Astrocyte of the spinal cord (primary cell): Measurements from ENCODE around the gene MYZAP.

Source experiments
- DNase-seq: peaks from one replicate; pipeline ENCODE4 v3.0.0; 2011; ENCODE audit warnings: low read depth, low spot score
- H3K4me3 ChIP-seq: 2 replicates; pipeline ENCODE4 v1.5.1; 2011; ENCODE audit warnings: low read depth, mild to moderate bottlenecking, low read length, moderate library complexity
- in situ Hi-C: cut with HindIII; loops from 2 replicates; pipeline ENCODE4 v1.10.0; 2017; ENCODE audit warnings: low sequenced_read_pairs
- TF ChIP-seq, protein P1 (sequence below): IDR thresholded peaks from 2 replicates; pipeline ENCODE4 v1.5.1; 2012; ENCODE audit warnings: low read depth, mild to moderate bottlenecking, low read length, inconsistent platforms

The MYZAP gene

DNA sequence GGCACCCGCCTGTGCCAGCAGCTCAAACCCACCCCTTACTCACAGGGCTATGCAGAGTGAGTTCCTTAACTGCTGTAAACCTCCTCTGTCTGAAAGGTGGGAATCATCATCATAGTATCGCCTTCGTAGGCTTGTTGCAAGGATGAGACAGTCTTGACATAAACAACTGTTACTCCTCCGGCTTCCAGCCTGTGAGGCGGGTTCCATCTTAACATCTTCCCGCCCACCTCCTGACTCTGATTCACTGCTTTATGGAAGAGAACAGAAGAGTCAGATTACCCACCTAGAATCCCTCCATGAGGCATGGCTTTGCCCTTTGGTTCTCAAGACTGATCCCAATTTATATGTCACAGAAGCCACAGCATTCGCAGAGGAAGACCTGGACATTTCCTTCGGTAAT, 136.7 kb downstream of the MYZAP start:
- in situ Hi-C loops: no loop called here
- H3K4me3 ChIP-seq: no peak overlapping the region
- DNase-seq: no peak
- TF ChIP-seq, protein P1, sequence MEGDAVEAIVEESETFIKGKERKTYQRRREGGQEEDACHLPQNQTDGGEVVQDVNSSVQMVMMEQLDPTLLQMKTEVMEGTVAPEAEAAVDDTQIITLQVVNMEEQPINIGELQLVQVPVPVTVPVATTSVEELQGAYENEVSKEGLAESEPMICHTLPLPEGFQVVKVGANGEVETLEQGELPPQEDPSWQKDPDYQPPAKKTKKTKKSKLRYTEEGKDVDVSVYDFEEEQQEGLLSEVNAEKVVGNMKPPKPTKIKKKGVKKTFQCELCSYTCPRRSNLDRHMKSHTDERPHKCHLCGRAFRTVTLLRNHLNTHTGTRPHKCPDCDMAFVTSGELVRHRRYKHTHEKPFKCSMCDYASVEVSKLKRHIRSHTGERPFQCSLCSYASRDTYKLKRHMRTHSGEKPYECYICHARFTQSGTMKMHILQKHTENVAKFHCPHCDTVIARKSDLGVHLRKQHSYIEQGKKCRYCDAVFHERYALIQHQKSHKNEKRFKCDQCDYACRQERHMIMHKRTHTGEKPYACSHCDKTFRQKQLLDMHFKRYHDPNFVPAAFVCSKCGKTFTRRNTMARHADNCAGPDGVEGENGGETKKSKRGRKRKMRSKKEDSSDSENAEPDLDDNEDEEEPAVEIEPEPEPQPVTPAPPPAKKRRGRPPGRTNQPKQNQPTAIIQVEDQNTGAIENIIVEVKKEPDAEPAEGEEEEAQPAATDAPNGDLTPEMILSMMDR: no peak

DNA sequence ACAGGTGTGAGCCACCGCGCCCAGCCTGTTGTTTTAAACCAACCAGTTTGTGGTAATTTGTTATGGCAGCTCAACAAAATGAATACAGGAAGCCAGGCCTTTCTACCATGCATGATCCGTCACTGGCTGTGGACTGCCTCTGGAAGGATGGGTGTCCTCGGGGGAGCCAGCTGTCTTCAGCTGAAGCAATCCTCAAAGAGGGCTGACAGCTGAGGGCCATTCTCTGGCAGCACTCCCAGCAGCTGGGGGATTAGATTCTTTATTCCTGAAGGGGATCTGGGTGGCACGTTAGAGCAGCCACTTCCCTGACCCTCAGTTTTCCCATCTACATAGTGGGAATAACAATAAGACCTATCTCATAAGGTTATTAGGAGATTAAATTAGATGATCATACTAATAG, 139.2 kb downstream of the MYZAP start:
- no peak overlapping the region for H3K4me3 ChIP-seq
- TF ChIP-seq, protein P1: no peak
- DNase-seq: no peak
- in situ Hi-C loops: no loop called here

DNA sequence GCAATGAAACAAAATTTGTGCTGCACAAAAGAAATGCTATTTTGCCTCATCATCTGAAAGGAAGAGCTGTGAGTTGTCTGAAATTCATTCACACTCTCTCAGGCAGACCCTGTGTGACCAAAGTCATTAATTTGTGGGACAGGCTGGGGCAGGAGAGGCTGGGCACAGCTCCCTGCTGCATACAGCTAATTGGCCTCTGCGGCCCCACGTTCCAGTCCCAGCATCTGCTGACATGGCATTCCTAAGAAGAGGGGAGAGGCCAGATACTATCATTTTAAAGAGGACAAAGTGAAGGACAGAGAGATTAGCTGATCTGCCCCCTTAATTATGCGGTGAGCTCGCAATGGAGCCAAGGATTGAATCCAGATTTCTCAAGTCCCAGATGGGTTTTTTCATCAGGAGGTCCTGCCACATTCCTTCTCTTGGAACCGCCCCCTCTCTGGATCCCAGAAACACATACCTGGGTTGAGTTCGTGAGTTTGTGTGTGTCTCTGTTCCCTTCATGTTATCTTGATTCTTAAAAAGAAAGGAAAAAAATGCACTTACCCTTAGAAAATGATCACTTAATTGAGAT, 139.9 kb downstream of the MYZAP start:
- H3K4me3 ChIP-seq: no peak overlapping the region
- in situ Hi-C loops: no loop called here
- no peak for DNase-seq
- TF ChIP-seq, protein P1: no peak

DNA sequence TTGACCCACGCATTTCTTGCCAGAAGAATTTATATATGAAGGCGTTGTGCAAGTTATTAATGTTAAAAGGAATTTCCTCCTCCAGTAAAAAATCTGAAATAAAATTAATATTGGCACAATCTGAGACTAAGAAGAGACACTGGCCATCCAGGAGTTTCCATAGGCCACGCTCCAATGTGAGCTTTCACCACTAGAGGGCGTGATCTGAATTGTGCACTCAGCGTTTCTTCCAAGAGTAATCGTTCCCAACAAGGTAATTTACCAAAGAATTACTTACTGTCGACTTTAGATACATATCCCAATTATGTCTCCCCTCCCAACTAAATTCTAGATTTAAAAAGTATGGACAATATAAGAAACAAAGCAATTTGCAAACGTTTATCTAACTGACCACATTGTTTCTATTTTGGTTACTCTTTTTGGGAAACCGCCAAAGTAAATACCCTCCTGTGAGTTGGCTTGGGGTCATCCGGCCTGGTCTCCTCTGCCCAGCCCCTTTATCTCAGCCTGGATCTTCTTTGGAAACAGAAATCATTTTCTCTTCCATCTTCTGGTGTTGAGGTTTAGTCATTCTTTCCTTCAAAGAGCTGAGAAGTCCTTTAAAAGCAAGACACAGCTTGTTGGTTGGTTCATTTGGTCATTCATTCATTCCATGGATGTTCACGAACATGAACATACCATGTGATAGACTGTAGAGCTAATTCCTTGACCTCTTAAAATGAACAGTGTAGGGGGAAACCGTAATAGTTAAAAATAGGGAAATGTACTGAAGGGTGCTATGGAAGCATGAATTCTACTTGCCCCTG, 141.0 kb downstream of the MYZAP start:
- in situ Hi-C loops: no loop called here
- H3K4me3 ChIP-seq: no peak overlapping the region
- DNase-seq: peak; percentile 59

DNA sequence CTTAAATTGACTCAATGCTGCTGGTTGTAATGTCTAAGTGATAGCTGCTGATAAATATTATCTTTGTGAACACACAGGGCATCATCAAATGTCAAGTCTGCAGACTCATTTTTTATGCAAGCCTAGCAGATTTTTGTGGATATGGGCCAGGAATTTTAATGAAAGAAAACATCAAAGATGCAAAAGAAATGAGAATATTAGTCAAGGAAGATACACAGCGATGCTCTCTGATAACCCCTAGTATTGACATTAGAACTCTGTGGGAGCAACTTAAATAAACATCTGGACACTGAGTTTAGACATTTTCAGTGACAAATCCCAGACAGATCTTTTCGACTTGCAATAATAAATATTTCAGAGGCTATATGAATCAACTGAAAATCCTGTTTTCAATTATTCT, 143.2 kb downstream of the MYZAP start:
- in situ Hi-C loops: no loop called here
- TF ChIP-seq, protein P1: no peak
- no peak for DNase-seq
- no peak overlapping the region for H3K4me3 ChIP-seq

More for the DNA sequence above, 141.0 kb downstream of the MYZAP start:
- TF ChIP-seq, protein P1: peak; percentile 89
